Muscle of leg (tissue), 11 donors: ENCODE results near the gene TTF1. TPM values are rescaled to one million over a fixed set of nuclear protein-coding genes. Genes with fewer than 3 reads are reported as not detected.

Source experiments
- DNase-seq: peaks from one replicate; pipeline ENCODE4 v3.0.0; 2013
- H3K27ac ChIP-seq: one replicate; pipeline ENCODE4 v1.5.1; 2013; ENCODE audit warnings: mild to moderate bottlenecking, low read length, control low read depth
- H3K27me3 ChIP-seq: one replicate; pipeline ENCODE4 v1.6.1; 2013; ENCODE audit warnings: low read length; ENCODE audit not compliant: control insufficient read depth, insufficient read depth
- H3K36me3 ChIP-seq: one replicate; pipeline ENCODE4 v1.6.1; 2013; ENCODE audit warnings: low read length; ENCODE audit not compliant: control insufficient read depth, insufficient read depth
- H3K4me1 ChIP-seq: one replicate; pipeline ENCODE4 v1.6.1; 2013; ENCODE audit warnings: low read length; ENCODE audit not compliant: control insufficient read depth, insufficient read depth
- H3K4me3 ChIP-seq: one replicate; pipeline ENCODE4 v1.5.1; 2013; ENCODE audit warnings: low read length, control low read depth
- H3K9me3 ChIP-seq: replicated peaks from 2 replicates; pipeline ENCODE4 v1.6.1; 2013; ENCODE audit warnings: low read depth, low read length; ENCODE audit not compliant: control insufficient read depth
- WGBS: methylation state at CpG from one replicate; pipeline ENCODE4 v1.1.5; 2013; ENCODE audit warnings: missing lambda C conversion rate; ENCODE audit not compliant: insufficient coverage; 5-methylcytosine and 5-hydroxymethylcytosine counted together
- polyA plus RNA-seq, 8 donors: library from polyadenylated mRNA; unstranded; fragments of 120-200 nt; gene quantifications; one replicate each; pipeline versions ENCODE4 v1.2.1 to v1.2.3, GENCODE V29; 2013; ENCODE audit warnings: inconsistent platforms in 1 of 8, low replicate concordance in 1 of 8; ENCODE audit not compliant: insufficient read length in 8 of 8, insufficient read depth in 1 of 8
- total RNA-seq: library from RNA; stranded (reverse); fragments of 120-200 nt; gene quantifications from one replicate; pipeline ENCODE4 v1.2.4, GENCODE V29; 2013

Gene TTF1
- total and polyA plus RNA-seq, 9 donors, result 9.6 to 12.0 (median 10.6) TPM

DNA sequence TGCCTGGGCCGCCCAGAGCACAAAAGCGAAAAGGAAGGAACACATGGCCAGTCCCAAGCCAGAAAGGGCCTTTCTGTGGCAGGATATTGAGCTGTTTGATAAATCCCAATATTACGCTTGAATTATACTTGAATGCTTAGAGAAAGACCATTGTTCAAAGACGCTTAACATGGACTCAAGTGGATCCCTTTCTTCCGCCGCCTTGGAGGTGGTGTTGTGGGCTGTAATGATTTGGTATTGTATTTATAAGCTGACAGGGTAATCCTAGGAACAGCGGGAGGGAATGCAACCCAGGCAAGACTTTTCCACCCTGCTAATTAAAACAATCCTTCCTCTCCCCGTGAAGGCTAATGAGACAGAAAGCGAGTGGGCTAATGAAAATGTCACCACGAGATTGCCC is 28.2 kb upstream of the TTF1 start:
- WGBS, result 62% methylated on average over 3 of the region's 10 CpGs
- Histone ChIP-seq H3K27ac (no peak overlapping the region), H3K36me3 (no peaks in the 10 kb centered on the region), H3K9me3 (no peaks in the 10 kb centered on the region), H3K4me3 (no peak overlapping the region), H3K27me3 (peaks cover 16% of the 10 kb centered on the region), H3K4me1 (no peaks in the 10 kb centered on the region)
- no peak for DNase-seq

GRCh38 chr9:132430998-132431397 is 24.4 kb upstream of the TTF1 start:
- Histone ChIP-seq H3K27me3 (peaks cover 36% of the 10 kb centered on the region), H3K27ac (no peak overlapping the region), H3K36me3 (no peaks in the 10 kb centered on the region), H3K4me3 (no peak overlapping the region), H3K4me1 (no peaks in the 10 kb centered on the region), H3K9me3 (no peaks in the 10 kb centered on the region)
- no CpG with 5 or more reads among the region's 1 CpG for WGBS
- DNase-seq, result no peak

DNA sequence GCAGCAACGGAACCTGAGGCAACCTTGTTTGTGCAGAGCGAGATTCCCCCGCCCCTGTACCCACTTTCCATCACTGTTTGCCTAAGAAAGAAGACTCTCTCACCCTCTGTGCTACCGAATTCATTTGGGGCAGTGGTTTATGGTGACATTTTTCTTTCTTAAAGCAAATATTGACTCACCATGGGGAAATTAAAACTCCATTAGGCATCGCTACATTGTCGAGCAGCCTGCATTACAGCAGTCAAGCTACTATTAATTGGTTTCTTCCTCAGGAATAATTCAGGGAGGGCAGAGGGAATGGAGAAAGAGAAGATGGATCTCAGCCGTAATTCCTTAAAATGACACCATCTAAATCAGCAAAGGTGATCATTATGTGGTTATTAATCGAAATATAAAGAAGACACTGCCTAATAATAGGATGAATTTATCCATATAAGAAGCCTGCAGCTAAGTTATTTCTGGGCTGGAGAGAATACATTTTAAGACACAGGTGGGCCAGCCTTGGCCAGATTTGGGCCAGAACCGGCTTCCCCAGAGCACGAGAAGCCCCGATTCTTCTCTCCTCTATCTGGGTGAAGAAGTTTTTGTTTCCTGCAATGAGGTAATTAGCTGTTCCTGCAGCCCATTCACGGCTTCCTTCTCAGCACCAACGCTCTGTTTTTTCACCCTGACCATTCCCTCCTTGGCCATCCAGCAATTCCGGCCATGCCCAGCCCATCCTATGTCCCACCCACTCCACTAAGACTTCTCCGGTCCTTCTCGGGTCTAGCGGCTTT is 20.2 kb upstream of the TTF1 start:
- H3K9me3 ChIP-seq, result no peaks in the 10 kb centered on the region
- H3K27ac ChIP-seq, result no peak overlapping the region
- H3K4me3 ChIP-seq, result no peak overlapping the region
- WGBS, result 23% methylated on average over 6 of the region's 17 CpGs
- no peak for DNase-seq
- H3K27me3 ChIP-seq, result peaks cover 63% of the 10 kb centered on the region
- H3K4me1 ChIP-seq, result no peaks in the 10 kb centered on the region
- H3K36me3 ChIP-seq, result no peaks in the 10 kb centered on the region

- Histone ChIP-seq H3K36me3 (no peaks in the 10 kb centered on the region), H3K27ac (no peak overlapping the region), H3K9me3 (no peaks in the 10 kb centered on the region), H3K4me1 (no peaks in the 10 kb centered on the region), H3K4me3 (no peak overlapping the region), H3K27me3 (peaks cover 66% of the 10 kb centered on the region)
- DNase-seq, result no peak
- no CpG with 5 or more reads among the region's 7 CpGs for WGBS
These were observed 19.0 kb upstream of the TTF1 start for GRCh38 chr9:132425675-132426062.

- Histone ChIP-seq H3K36me3 (no peaks in the 10 kb centered on the region), H3K4me1 (no peaks in the 10 kb centered on the region), H3K27ac (no peak overlapping the region), H3K4me3 (no peak overlapping the region), H3K9me3 (no peaks in the 10 kb centered on the region), H3K27me3 (peaks cover 66% of the 10 kb centered on the region)
- DNase-seq, result no peak
- 26% methylated on average over 10 of the region's 22 CpGs for WGBS
These were observed 18.4 kb upstream of the TTF1 start for GRCh38 chr9:132424857-132425674.

GRCh38 chr9:132423503-132423902 is 16.9 kb upstream of the TTF1 start:
- Histone ChIP-seq H3K4me3 (no peak overlapping the region), H3K36me3 (no peaks in the 10 kb centered on the region), H3K27ac (no peak overlapping the region), H3K27me3 (peaks cover 66% of the 10 kb centered on the region), H3K4me1 (no peaks in the 10 kb centered on the region), H3K9me3 (no peaks in the 10 kb centered on the region)
- WGBS, result 95% methylated on average over 2 of the region's 5 CpGs
- no peak for DNase-seq

DNA sequence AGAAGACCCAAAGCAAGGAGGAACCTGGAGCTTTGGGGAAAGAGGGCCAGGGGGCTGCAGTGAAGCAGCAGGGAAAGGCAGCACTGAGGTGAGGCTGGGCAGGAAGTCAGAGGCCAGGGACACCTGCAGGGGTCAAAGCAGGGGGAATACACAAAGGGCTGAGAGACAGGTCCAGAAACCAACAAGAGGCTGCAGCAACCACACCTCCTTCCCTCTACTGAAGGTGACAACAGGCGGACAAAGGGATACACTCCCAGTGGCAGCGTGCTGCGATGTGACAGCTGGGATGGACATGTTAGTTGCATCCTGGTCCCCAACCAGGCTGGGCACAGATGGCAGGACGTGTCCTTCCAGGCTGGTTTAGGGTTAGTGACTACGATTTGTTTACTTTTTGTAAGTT is 15.9 kb upstream of the TTF1 start:
- H3K27ac ChIP-seq, result no peak overlapping the region
- DNase-seq, result no peak
- no peak overlapping the region for H3K4me3 ChIP-seq
- H3K4me1 ChIP-seq, result no peaks in the 10 kb centered on the region
- no peaks in the 10 kb centered on the region for H3K36me3 ChIP-seq
- WGBS, result 50% methylated on average over 3 of the region's 5 CpGs
- no peaks in the 10 kb centered on the region for H3K9me3 ChIP-seq
- peaks cover 69% of the 10 kb centered on the region for H3K27me3 ChIP-seq

GRCh38 chr9:132418726-132419363 is 12.2 kb upstream of the TTF1 start:
- H3K4me3 ChIP-seq, result no peak overlapping the region
- H3K27ac ChIP-seq, result no peak overlapping the region
- no peaks in the 10 kb centered on the region for H3K9me3 ChIP-seq
- H3K36me3 ChIP-seq, result no peaks in the 10 kb centered on the region
- DNase-seq, result no peak
- peaks cover 64% of the 10 kb centered on the region for H3K27me3 ChIP-seq
- H3K4me1 ChIP-seq, result no peaks in the 10 kb centered on the region
- WGBS, result 82% methylated on average over 2 of the region's 5 CpGs

DNA sequence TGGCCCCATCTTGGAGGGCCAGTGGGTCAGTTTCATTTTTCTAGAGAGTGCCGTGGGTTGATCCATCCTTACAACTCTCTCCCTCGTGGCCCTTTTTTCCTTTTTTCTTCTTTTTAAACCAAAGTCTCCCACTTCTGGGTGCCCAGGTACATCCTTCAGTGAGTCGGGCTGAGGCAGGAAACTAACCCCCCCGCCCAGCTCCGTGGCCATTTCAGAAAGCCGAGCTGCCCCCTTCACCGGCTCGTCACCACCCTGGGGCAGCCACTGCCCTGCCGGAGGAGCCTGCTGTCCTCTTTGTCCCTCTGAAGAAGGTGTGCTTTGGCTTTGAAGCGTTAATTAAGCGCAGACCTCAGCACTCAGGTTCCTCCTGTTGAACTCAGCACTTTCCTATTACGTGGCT is 8.5 kb upstream of the TTF1 start:
- no peak overlapping the region for H3K4me3 ChIP-seq
- WGBS, result 12% methylated on average over 12 of the region's 12 CpGs
- no peaks in the 10 kb centered on the region for H3K9me3 ChIP-seq
- no peak for DNase-seq
- H3K4me1 ChIP-seq, result peaks cover 11% of the 10 kb centered on the region
- H3K27ac ChIP-seq, result no peak overlapping the region
- no peaks in the 10 kb centered on the region for H3K36me3 ChIP-seq
- peaks cover 74% of the 10 kb centered on the region for H3K27me3 ChIP-seq

GRCh38 chr9:132414731-132415130 is 8.1 kb upstream of the TTF1 start:
- Histone ChIP-seq H3K27ac (no peak overlapping the region), H3K36me3 (no peaks in the 10 kb centered on the region), H3K9me3 (no peaks in the 10 kb centered on the region), H3K27me3 (peaks cover 78% of the 10 kb centered on the region), H3K4me3 (no peak overlapping the region), H3K4me1 (peaks cover 13% of the 10 kb centered on the region)
- DNase-seq, result no peak
- WGBS, result 50% methylated on average over 2 of the region's 7 CpGs
